HCT116 (cell line): Measurements from ENCODE around the gene FRMPD4. TPM values are rescaled to one million over a fixed set of nuclear protein-coding genes. Genes with fewer than 3 reads are reported as not detected.

ENCODE experiments used
- ATAC-seq: fragments of 200-7000 bp; cut with Tn5 transposase; 2 replicates; pipeline ENCODE4 v1.9.1; 2020; ENCODE audit warnings: mild to moderate bottlenecking, moderate library complexity
- BruUV-seq: library from RNA; stranded (reverse); fragments of 400-500 nt; replicated peaks from 2 replicates; lab custom pipeline; 2021; lab: Mats Ljungman, UMichigan
- CTCF ChIA-PET: fragments of 300-600 bp; sonication (Branson Sonifier 250); formaldehyde crosslinking; loops from one replicate; lab custom pipeline; 2021; ENCODE audit warnings: antibody characterized with exemption; lab: Charles Lee
- POLR2A ChIA-PET: fragments of 300-600, 350-600 bp; sonication (Branson Sonifier 250); formaldehyde crosslinking; loops from one replicate; lab custom pipeline; 2021; ENCODE audit warnings: antibody characterized with exemption; lab: Charles Lee
- RAD21 ChIA-PET, 2 experiments: fragments of 300-600 bp; sonication (Branson Sonifier 250); formaldehyde crosslinking; loops; one replicate each; lab custom pipeline; 2023; ENCODE audit warnings: low total read pairs in 2 of 2; ENCODE audit not compliant: uncharacterized antibody in 2 of 2, unreplicated experiment in 2 of 2, low non-redundant PET in 1 of 2; lab: Charles Lee
- DNase-seq: peaks from one replicate; pipeline ENCODE4 v3.0.0-alpha.2; 2010; ENCODE audit warnings: low read depth, low spot score
- H2AFZ ChIP-seq: fragments of 200-600 bp; shearing (Covaris generic), sonication (generic); 2 replicates; pipeline ENCODE4 v1.6.1; 2017; ENCODE audit warnings: low read depth, mixed run types, mixed read lengths, antibody characterized with exemption, low read length; ENCODE audit not compliant: poor library complexity, severe bottlenecking
- H3K27ac ChIP-seq: 2 replicates; pipeline ENCODE4 v1.5.1; 2012; ENCODE audit warnings: low read depth, low read length
- H3K27me3 ChIP-seq: fragments of 200-600 bp; sonication (generic); 2 replicates; pipeline ENCODE4 v1.6.1; 2016; ENCODE audit warnings: mixed run types, low read length, mixed read lengths; ENCODE audit not compliant: insufficient read depth
- H3K36me3 ChIP-seq, 2 experiments: fragments of 200-500 bp in 1 of 2; fragments of 200-600 bp in 1 of 2; sonication (Bioruptor generic) in 1 of 2; sonication (generic) in 1 of 2; 2 replicates each; pipeline versions ENCODE4 v1.5.1 to v1.6.1; 2014 to 2016; ENCODE audit warnings: low read length in 2 of 2, inconsistent platforms in 1 of 2, mixed read lengths in 1 of 2, mixed run types in 1 of 2; ENCODE audit not compliant: insufficient read depth in 2 of 2, control insufficient read depth in 1 of 2
- H3K4me1 ChIP-seq, 2 experiments: fragments of 200-600 bp in 1 of 2; sonication (generic) in 1 of 2; 2 replicates each; pipeline versions ENCODE4 v1.5.1 to v1.6.1; 2012 to 2017; ENCODE audit warnings: low read length in 2 of 2, inconsistent platforms in 1 of 2, mild to moderate bottlenecking in 1 of 2, mixed read lengths in 1 of 2, mixed run types in 1 of 2, moderate library complexity in 1 of 2; ENCODE audit not compliant: insufficient read depth in 2 of 2, control insufficient read depth in 1 of 2
- H3K4me2 ChIP-seq: fragments of 200-600 bp; sonication (generic); 2 replicates; pipeline ENCODE4 v1.6.1; 2017; ENCODE audit warnings: mixed run types, low read length, mixed read lengths
- H3K4me3 ChIP-seq, 2 experiments: fragments of 200-600 bp in 1 of 2; sonication (generic) in 1 of 2; replicated peaks in 1 of 2; 2 replicates each; pipeline ENCODE4 v1.5.1; 2011 to 2016; ENCODE audit warnings: low read length in 2 of 2, control low read depth in 1 of 2, low read depth in 1 of 2, mild to moderate bottlenecking in 1 of 2, mixed read lengths in 1 of 2, mixed run types in 1 of 2
- H3K79me2 ChIP-seq: fragments of 200-600 bp; sonication (generic); 2 replicates; pipeline ENCODE4 v1.6.1; 2017; ENCODE audit warnings: mild to moderate bottlenecking, mixed run types, low read length, moderate library complexity, mixed read lengths; ENCODE audit not compliant: insufficient read depth
- H3K9ac ChIP-seq: fragments of 200-600 bp; sonication (generic); 2 replicates; pipeline ENCODE4 v1.6.1; 2016; ENCODE audit warnings: low read length, mixed read lengths
- H3K9me2 ChIP-seq: fragments of 200-600 bp; sonication (generic), shearing (Covaris generic); 2 replicates; pipeline ENCODE4 v1.6.1; 2017; ENCODE audit warnings: mixed run types, mild to moderate bottlenecking, moderate library complexity; ENCODE audit not compliant: insufficient read depth
- H3K9me3 ChIP-seq, 2 experiments: fragments of 200-500 bp in 1 of 2; fragments of 200-600 bp in 1 of 2; sonication (Bioruptor generic) in 1 of 2; sonication (generic) in 1 of 2; 2 replicates each; pipeline ENCODE4 v1.6.1; 2014 to 2017; ENCODE audit warnings: low read length in 2 of 2, mixed read lengths in 2 of 2, inconsistent platforms in 1 of 2, low read depth in 1 of 2, mild to moderate bottlenecking in 1 of 2, mixed run types in 1 of 2, moderate library complexity in 1 of 2; ENCODE audit not compliant: control insufficient read depth in 1 of 2, insufficient read depth in 1 of 2
- H4K20me1 ChIP-seq: fragments of 200-600 bp; sonication (generic), shearing (Covaris generic); 2 replicates; pipeline ENCODE4 v1.6.1; 2017; ENCODE audit warnings: mixed run types, mild to moderate bottlenecking, moderate library complexity; ENCODE audit not compliant: insufficient read depth
- ATF3 ChIP-seq: IDR thresholded peaks from 2 replicates; pipeline ENCODE4 v1.6.1; 2012
- CBX3 ChIP-seq: IDR thresholded peaks from 2 replicates; pipeline ENCODE4 v1.6.1; 2012; ENCODE audit warnings: low read depth
- CTCF ChIP-seq, 3 experiments: fragments of 200-600 bp in 1 of 3; sonication (generic) in 1 of 3; IDR thresholded peaks in 2 of 3; conservative IDR thresholded peaks in 1 of 3; 2 replicates each; pipeline ENCODE4 v1.5.1; 2012 to 2017; ENCODE audit warnings: low read depth in 2 of 3, low read length in 2 of 3, antibody characterized with exemption in 1 of 3, borderline replicate concordance in 1 of 3, control low read depth in 1 of 3, mild to moderate bottlenecking in 1 of 3, mixed read lengths in 1 of 3, mixed run types in 1 of 3, moderate library complexity in 1 of 3; ENCODE audit not compliant: insufficient read depth in 1 of 3
- ELF1 ChIP-seq: IDR thresholded peaks from 2 replicates; pipeline ENCODE4 v1.6.1; 2012; ENCODE audit warnings: low read depth, borderline replicate concordance
- EZH2 ChIP-seq: fragments of 200-600 bp; sonication (generic); IDR thresholded peaks from 2 replicates; pipeline ENCODE4 v1.6.1; 2017; ENCODE audit warnings: antibody characterized with exemption, mixed run types
- EZH2phosphoT487 ChIP-seq: fragments of 200-600 bp; IDR thresholded peaks from 2 replicates; pipeline ENCODE4 v1.6.1; 2018; ENCODE audit warnings: antibody characterized with exemption, borderline replicate concordance
- FOSL1 ChIP-seq: IDR thresholded peaks from 2 replicates; pipeline ENCODE4 v1.6.1; 2012; ENCODE audit warnings: low read depth
- JUND ChIP-seq: IDR thresholded peaks from 2 replicates; pipeline ENCODE4 v1.6.1; 2012
- MAX ChIP-seq: IDR thresholded peaks from 2 replicates; pipeline ENCODE4 v1.6.1; 2012
- POLR2AphosphoS5 ChIP-seq: IDR thresholded peaks from 2 replicates; pipeline ENCODE4 v1.6.1; 2011; ENCODE audit warnings: mild to moderate bottlenecking, low read depth, low read length, moderate library complexity
- REST ChIP-seq: IDR thresholded peaks from 2 replicates; pipeline ENCODE4 v1.6.1; 2012; ENCODE audit warnings: low read depth
- SIN3A ChIP-seq: IDR thresholded peaks from 2 replicates; pipeline ENCODE4 v1.6.1; 2012; ENCODE audit warnings: low read depth
- SRF ChIP-seq: IDR thresholded peaks from 2 replicates; pipeline ENCODE4 v1.6.1; 2012; ENCODE audit warnings: low read depth
- TCF7L2 ChIP-seq: IDR thresholded peaks from 2 replicates; pipeline ENCODE4 v1.7.0; 2011; ENCODE audit warnings: borderline replicate concordance, inconsistent platforms; ENCODE audit not compliant: insufficient read depth, insufficient read length; ENCODE audit errors: extremely low read depth
- ZFX ChIP-seq: fragments of 450-650 bp; IDR thresholded peaks from 2 replicates; pipeline ENCODE4 v1.6.1; 2017
- ZNF274 ChIP-seq: fragments of 200-500 bp; sonication (Bioruptor generic); IDR thresholded peaks from 2 replicates; pipeline ENCODE4 v1.6.1; 2014; ENCODE audit warnings: mild to moderate bottlenecking, low read depth, low read length, inconsistent platforms
- intact Hi-C: fragments of 100-400 bp; cut with micrococcal nuclease; formaldehyde crosslinking; loops from 2 replicates; pipeline ENCODE4 v1.10.0; 2022
- total RNA-seq: library from RNA; stranded (reverse); gene quantifications from one replicate; pipeline ENCODE4 v1.2.1, GENCODE V29; 2021; ENCODE audit not compliant: unreplicated experiment

FRMPD4 gene
- total RNA-seq, 1 experiment from 2014 or later: not detected

- Histone ChIP-seq H3K9ac (no peak overlapping the region), H3K4me2 (no peak overlapping the region), H2AFZ (no peak overlapping the region), H3K27ac (no peak overlapping the region), H3K36me3 (no peaks in the 10 kb centered on the region), H4K20me1 (no peaks in the 10 kb centered on the region), H3K4me3 (no peak overlapping the region), H3K9me2 (no peaks in the 10 kb centered on the region), H3K27me3 (no peaks in the 10 kb centered on the region), H3K9me3 (no peaks in the 10 kb centered on the region), H3K79me2 (no peaks in the 10 kb centered on the region), H3K4me1 (no peaks in the 10 kb centered on the region)
- ChIA-PET CTCF (no interaction called here), RAD21 (no interaction called here), POLR2A (no interaction called here)
- intact Hi-C loops: no loop called here
- no peak for DNase-seq
- no peak for TF ChIP-seq ZNF274
- TF ChIP-seq ELF1: no peak
- TF ChIP-seq CTCF (IDR thresholded peaks at IDR 0.05 in 2 of 3, conservative IDR thresholded peaks at IDR 0.05 in 1 of 3; ENCODE audit: borderline replicate concordance in 1 of 3, insufficient read depth in 1 of 3, low read depth in 2 of 3, low read length in 2 of 3): no peak
- no peak for TF ChIP-seq TCF7L2
- TF ChIP-seq EZH2phosphoT487: no peak
- TF ChIP-seq CBX3: no peak
- no peak for ATAC-seq
- no TSS peak for BruUV-seq
Observed at GRCh38 chrX:12411831-12412230, 273.6 kb downstream of the FRMPD4 start.

GRCh38 chrX:12412561-12412960 lies 274.3 kb downstream of the FRMPD4 start:
- ATAC-seq: no peak
- H2AFZ ChIP-seq: no peak overlapping the region
- ChIA-PET CTCF (no interaction called here), RAD21 (no interaction called here), POLR2A (no interaction called here)
- no peaks in the 10 kb centered on the region for H4K20me1 ChIP-seq
- H3K4me2 ChIP-seq: no peak overlapping the region
- H3K9me3 ChIP-seq: no peaks in the 10 kb centered on the region
- no peaks in the 10 kb centered on the region for H3K79me2 ChIP-seq
- H3K27me3 ChIP-seq: no peaks in the 10 kb centered on the region
- BruUV-seq: no TSS peak
- no peak overlapping the region for H3K9ac ChIP-seq
- H3K4me3 ChIP-seq: no peak overlapping the region
- H3K4me1 ChIP-seq: no peaks in the 10 kb centered on the region
- H3K36me3 ChIP-seq: no peaks in the 10 kb centered on the region
- H3K27ac ChIP-seq: no peak overlapping the region
- intact Hi-C loops: no loop called here
- no peak for DNase-seq
- no peaks in the 10 kb centered on the region for H3K9me2 ChIP-seq
- TF ChIP-seq ATF3 (no peak), POLR2AphosphoS5 (no peak), MAX (no peak), EZH2 (no peak), SIN3A (no peak), SRF (no peak), JUND (no peak), ZFX (no peak), CBX3 (no peak), FOSL1 (no peak), ZNF274 (no peak), REST (no peak)
